HCT116 (cell line): ENCODE measurements around the gene CSGALNACT2.

Experiments
- CEBPB ChIP-seq: IDR thresholded peaks from 2 replicates; pipeline ENCODE4 v1.6.1; 2012; ENCODE audit warnings: low read depth
- CTCF ChIP-seq, 3 experiments: fragments of 200-600 bp in 1 of 3; sonication (generic) in 1 of 3; IDR thresholded peaks in 2 of 3; conservative IDR thresholded peaks in 1 of 3; 2 replicates each; pipeline ENCODE4 v1.5.1; 2012 to 2017; ENCODE audit warnings: low read depth in 2 of 3, low read length in 2 of 3, antibody characterized with exemption in 1 of 3, borderline replicate concordance in 1 of 3, control low read depth in 1 of 3, mild to moderate bottlenecking in 1 of 3, mixed read lengths in 1 of 3, mixed run types in 1 of 3, moderate library complexity in 1 of 3; ENCODE audit not compliant: insufficient read depth in 1 of 3
- EZH2 ChIP-seq: fragments of 200-600 bp; sonication (generic); IDR thresholded peaks from 2 replicates; pipeline ENCODE4 v1.6.1; 2017; ENCODE audit warnings: antibody characterized with exemption, mixed run types
- EZH2phosphoT487 ChIP-seq: fragments of 200-600 bp; IDR thresholded peaks from 2 replicates; pipeline ENCODE4 v1.6.1; 2018; ENCODE audit warnings: antibody characterized with exemption, borderline replicate concordance
- JUND ChIP-seq: IDR thresholded peaks from 2 replicates; pipeline ENCODE4 v1.6.1; 2012
- POLR2A ChIP-seq: IDR thresholded peaks from 2 replicates; pipeline ENCODE4 v1.7.0; 2011; ENCODE audit warnings: borderline replicate concordance; ENCODE audit not compliant: insufficient read depth, insufficient read length; ENCODE audit errors: extremely low read depth
- POLR2AphosphoS5 ChIP-seq: IDR thresholded peaks from 2 replicates; pipeline ENCODE4 v1.6.1; 2011; ENCODE audit warnings: mild to moderate bottlenecking, low read depth, low read length, moderate library complexity
- RAD21 ChIP-seq: IDR thresholded peaks from 2 replicates; pipeline ENCODE4 v1.6.1; 2012; ENCODE audit warnings: low read depth, mild to moderate bottlenecking
- SIN3A ChIP-seq: IDR thresholded peaks from 2 replicates; pipeline ENCODE4 v1.6.1; 2012; ENCODE audit warnings: low read depth
- SRF ChIP-seq: IDR thresholded peaks from 2 replicates; pipeline ENCODE4 v1.6.1; 2012; ENCODE audit warnings: low read depth
- TCF7L2 ChIP-seq: IDR thresholded peaks from 2 replicates; pipeline ENCODE4 v1.7.0; 2011; ENCODE audit warnings: borderline replicate concordance, inconsistent platforms; ENCODE audit not compliant: insufficient read depth, insufficient read length; ENCODE audit errors: extremely low read depth
- TF ChIP-seq, protein P1 (sequence below): IDR thresholded peaks from 2 replicates; pipeline ENCODE4 v1.6.1; 2012
- TF ChIP-seq, protein P2 (sequence below): IDR thresholded peaks from 2 replicates; pipeline ENCODE4 v1.6.1; 2012; ENCODE audit warnings: low read depth
- TF ChIP-seq, protein P3 (sequence below): IDR thresholded peaks from 2 replicates; pipeline ENCODE4 v1.6.1; 2011; ENCODE audit warnings: mild to moderate bottlenecking, low read length, moderate library complexity; ENCODE audit not compliant: insufficient replicate concordance; ENCODE audit errors: extremely low read depth

- no peak for TF ChIP-seq CTCF (IDR thresholded peaks at IDR 0.05 in 2 of 3, conservative IDR thresholded peaks at IDR 0.05 in 1 of 3; ENCODE audit: borderline replicate concordance in 1 of 3, insufficient read depth in 1 of 3, low read depth in 2 of 3, low read length in 2 of 3)
- TF ChIP-seq SRF, result no peak
- TF ChIP-seq TCF7L2, result no peak
- no peak for TF ChIP-seq CEBPB
- no peak for TF ChIP-seq JUND
- no peak for TF ChIP-seq POLR2A
- no peak for TF ChIP-seq EZH2
- no peak for TF ChIP-seq POLR2AphosphoS5
- TF ChIP-seq, protein P1, sequence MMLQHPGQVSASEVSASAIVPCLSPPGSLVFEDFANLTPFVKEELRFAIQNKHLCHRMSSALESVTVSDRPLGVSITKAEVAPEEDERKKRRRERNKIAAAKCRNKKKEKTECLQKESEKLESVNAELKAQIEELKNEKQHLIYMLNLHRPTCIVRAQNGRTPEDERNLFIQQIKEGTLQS, result no peak
- no peak for TF ChIP-seq RAD21
- no peak for TF ChIP-seq EZH2phosphoT487
- no peak for TF ChIP-seq SIN3A
- TF ChIP-seq, protein P2, sequence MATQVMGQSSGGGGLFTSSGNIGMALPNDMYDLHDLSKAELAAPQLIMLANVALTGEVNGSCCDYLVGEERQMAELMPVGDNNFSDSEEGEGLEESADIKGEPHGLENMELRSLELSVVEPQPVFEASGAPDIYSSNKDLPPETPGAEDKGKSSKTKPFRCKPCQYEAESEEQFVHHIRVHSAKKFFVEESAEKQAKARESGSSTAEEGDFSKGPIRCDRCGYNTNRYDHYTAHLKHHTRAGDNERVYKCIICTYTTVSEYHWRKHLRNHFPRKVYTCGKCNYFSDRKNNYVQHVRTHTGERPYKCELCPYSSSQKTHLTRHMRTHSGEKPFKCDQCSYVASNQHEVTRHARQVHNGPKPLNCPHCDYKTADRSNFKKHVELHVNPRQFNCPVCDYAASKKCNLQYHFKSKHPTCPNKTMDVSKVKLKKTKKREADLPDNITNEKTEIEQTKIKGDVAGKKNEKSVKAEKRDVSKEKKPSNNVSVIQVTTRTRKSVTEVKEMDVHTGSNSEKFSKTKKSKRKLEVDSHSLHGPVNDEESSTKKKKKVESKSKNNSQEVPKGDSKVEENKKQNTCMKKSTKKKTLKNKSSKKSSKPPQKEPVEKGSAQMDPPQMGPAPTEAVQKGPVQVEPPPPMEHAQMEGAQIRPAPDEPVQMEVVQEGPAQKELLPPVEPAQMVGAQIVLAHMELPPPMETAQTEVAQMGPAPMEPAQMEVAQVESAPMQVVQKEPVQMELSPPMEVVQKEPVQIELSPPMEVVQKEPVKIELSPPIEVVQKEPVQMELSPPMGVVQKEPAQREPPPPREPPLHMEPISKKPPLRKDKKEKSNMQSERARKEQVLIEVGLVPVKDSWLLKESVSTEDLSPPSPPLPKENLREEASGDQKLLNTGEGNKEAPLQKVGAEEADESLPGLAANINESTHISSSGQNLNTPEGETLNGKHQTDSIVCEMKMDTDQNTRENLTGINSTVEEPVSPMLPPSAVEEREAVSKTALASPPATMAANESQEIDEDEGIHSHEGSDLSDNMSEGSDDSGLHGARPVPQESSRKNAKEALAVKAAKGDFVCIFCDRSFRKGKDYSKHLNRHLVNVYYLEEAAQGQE, result no peak
- TF ChIP-seq, protein P3, sequence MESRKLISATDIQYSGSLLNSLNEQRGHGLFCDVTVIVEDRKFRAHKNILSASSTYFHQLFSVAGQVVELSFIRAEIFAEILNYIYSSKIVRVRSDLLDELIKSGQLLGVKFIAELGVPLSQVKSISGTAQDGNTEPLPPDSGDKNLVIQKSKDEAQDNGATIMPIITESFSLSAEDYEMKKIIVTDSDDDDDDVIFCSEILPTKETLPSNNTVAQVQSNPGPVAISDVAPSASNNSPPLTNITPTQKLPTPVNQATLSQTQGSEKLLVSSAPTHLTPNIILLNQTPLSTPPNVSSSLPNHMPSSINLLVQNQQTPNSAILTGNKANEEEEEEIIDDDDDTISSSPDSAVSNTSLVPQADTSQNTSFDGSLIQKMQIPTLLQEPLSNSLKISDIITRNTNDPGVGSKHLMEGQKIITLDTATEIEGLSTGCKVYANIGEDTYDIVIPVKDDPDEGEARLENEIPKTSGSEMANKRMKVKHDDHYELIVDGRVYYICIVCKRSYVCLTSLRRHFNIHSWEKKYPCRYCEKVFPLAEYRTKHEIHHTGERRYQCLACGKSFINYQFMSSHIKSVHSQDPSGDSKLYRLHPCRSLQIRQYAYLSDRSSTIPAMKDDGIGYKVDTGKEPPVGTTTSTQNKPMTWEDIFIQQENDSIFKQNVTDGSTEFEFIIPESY, result no peak
Observed at GRCh38 chr10:43220657-43221418, 82.6 kb downstream of the CSGALNACT2 start.
